ENCODE measurements around the gene MBTPS1. TPM values are rescaled to one million over a fixed set of nuclear protein-coding genes. Genes with fewer than 3 reads are reported as not detected.
A peak's percentile ranks its signal among the peaks of the same experiment; 100 is the strongest.

MBTPS1 gene
- total RNA-seq = 130 and 136 TPM in 2 replicates
- long read RNA-seq, full-length matches to known transcripts = 675 of 885 reads
- long read RNA-seq, partial matches to known transcripts = 162 of 885 reads
- long read RNA-seq, other reads (novel, unspliced or antisense) = 48 of 885 reads

- H3K36me3 Mint-ChIP-seq (ENCODE audit: unreplicated experiment) = peaks cover 3% of the 10 kb centered on the region
- H3K4me3 Mint-ChIP-seq (ENCODE audit: unreplicated experiment) = peak within 1 kb of the TSS; percentile 90
- peak within 1 kb of the TSS; percentile 95 for H3K27ac Mint-ChIP-seq (ENCODE audit: unreplicated experiment)
- TF ChIP-seq, protein P1, sequence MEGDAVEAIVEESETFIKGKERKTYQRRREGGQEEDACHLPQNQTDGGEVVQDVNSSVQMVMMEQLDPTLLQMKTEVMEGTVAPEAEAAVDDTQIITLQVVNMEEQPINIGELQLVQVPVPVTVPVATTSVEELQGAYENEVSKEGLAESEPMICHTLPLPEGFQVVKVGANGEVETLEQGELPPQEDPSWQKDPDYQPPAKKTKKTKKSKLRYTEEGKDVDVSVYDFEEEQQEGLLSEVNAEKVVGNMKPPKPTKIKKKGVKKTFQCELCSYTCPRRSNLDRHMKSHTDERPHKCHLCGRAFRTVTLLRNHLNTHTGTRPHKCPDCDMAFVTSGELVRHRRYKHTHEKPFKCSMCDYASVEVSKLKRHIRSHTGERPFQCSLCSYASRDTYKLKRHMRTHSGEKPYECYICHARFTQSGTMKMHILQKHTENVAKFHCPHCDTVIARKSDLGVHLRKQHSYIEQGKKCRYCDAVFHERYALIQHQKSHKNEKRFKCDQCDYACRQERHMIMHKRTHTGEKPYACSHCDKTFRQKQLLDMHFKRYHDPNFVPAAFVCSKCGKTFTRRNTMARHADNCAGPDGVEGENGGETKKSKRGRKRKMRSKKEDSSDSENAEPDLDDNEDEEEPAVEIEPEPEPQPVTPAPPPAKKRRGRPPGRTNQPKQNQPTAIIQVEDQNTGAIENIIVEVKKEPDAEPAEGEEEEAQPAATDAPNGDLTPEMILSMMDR (IDR thresholded peaks at IDR 0.05) = no peak
- H3K27me3 Mint-ChIP-seq (ENCODE audit: unreplicated experiment) = no peaks in the 10 kb centered on the region
- H3K4me1 Mint-ChIP-seq (ENCODE audit: unreplicated experiment) = peaks cover 23% of the 10 kb centered on the region
- no peaks in the 10 kb centered on the region for H3K9me3 Mint-ChIP-seq (ENCODE audit: unreplicated experiment)
- DNase-seq (ENCODE audit: extremely low spot score, unreplicated experiment) = peak; percentile 100
Measured at GRCh38 chr16:84116720-84117493, at the start of gene MBTPS1. TSS of gene MBTPS1 (minus strand) at chr16:84116942. CDS start at chr16:84101783, 15,159 bp downstream.

GRCh38 chr16:84165746-84166145 is 49.0 kb upstream of the MBTPS1 start:
- no peaks in the 10 kb centered on the region for H3K36me3 Mint-ChIP-seq (ENCODE audit: unreplicated experiment)
- H3K9me3 Mint-ChIP-seq (ENCODE audit: unreplicated experiment) = no peaks in the 10 kb centered on the region
- DNase-seq (ENCODE audit: extremely low spot score, unreplicated experiment) = no peak
- H3K4me3 Mint-ChIP-seq (ENCODE audit: unreplicated experiment) = no peak overlapping the region
- no peak overlapping the region for H3K27ac Mint-ChIP-seq (ENCODE audit: unreplicated experiment)
- peaks cover 53% of the 10 kb centered on the region for H3K27me3 Mint-ChIP-seq (ENCODE audit: unreplicated experiment)
- no peaks in the 10 kb centered on the region for H3K4me1 Mint-ChIP-seq (ENCODE audit: unreplicated experiment)
- TF ChIP-seq, protein P1 (IDR thresholded peaks at IDR 0.05) = no peak

GRCh38 chr16:84161801-84162200 is 45.1 kb upstream of the MBTPS1 start:
- H3K4me3 Mint-ChIP-seq (ENCODE audit: unreplicated experiment) = no peak overlapping the region
- no peaks in the 10 kb centered on the region for H3K4me1 Mint-ChIP-seq (ENCODE audit: unreplicated experiment)
- no peaks in the 10 kb centered on the region for H3K9me3 Mint-ChIP-seq (ENCODE audit: unreplicated experiment)
- peaks cover 66% of the 10 kb centered on the region for H3K27me3 Mint-ChIP-seq (ENCODE audit: unreplicated experiment)
- no peaks in the 10 kb centered on the region for H3K36me3 Mint-ChIP-seq (ENCODE audit: unreplicated experiment)
- H3K27ac Mint-ChIP-seq (ENCODE audit: unreplicated experiment) = no peak overlapping the region
- no peak for DNase-seq (ENCODE audit: extremely low spot score, unreplicated experiment)
- TF ChIP-seq, protein P1 (IDR thresholded peaks at IDR 0.05) = no peak

GRCh38 chr16:84161037-84161436 is 44.3 kb upstream of the MBTPS1 start:
- TF ChIP-seq, protein P1 (IDR thresholded peaks at IDR 0.05) = no peak
- Mint-ChIP-seq H3K9me3 (ENCODE audit: unreplicated experiment) (no peaks in the 10 kb centered on the region), H3K4me1 (ENCODE audit: unreplicated experiment) (no peaks in the 10 kb centered on the region), H3K27me3 (ENCODE audit: unreplicated experiment) (peaks cover 66% of the 10 kb centered on the region), H3K4me3 (ENCODE audit: unreplicated experiment) (no peak overlapping the region), H3K36me3 (ENCODE audit: unreplicated experiment) (no peaks in the 10 kb centered on the region), H3K27ac (ENCODE audit: unreplicated experiment) (no peak overlapping the region)
- no peak for DNase-seq (ENCODE audit: extremely low spot score, unreplicated experiment)

DNA sequence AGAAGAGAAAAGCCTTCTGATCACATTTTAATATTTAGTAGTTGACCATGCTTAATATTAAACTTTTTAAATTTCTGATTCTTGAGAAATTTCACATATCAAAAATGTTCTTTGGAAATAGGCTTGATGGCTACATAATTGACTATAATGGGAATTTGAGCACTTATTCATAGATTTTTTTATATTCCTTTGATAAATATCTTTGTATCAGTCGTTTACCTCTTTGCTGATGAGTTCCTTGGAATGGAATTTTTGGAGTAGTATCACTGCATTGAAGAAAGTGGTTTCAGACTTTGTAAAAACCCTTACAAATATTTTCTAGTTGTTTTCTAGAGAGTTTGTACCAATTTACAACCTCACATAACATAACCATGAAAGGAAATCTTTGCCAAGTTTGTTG is 43.1 kb upstream of the MBTPS1 start:
- H3K4me3 Mint-ChIP-seq (ENCODE audit: unreplicated experiment) = no peak overlapping the region
- no peaks in the 10 kb centered on the region for H3K4me1 Mint-ChIP-seq (ENCODE audit: unreplicated experiment)
- H3K36me3 Mint-ChIP-seq (ENCODE audit: unreplicated experiment) = no peaks in the 10 kb centered on the region

More for the DNA sequence above, 43.1 kb upstream of the MBTPS1 start:
- Mint-ChIP-seq H3K27ac (ENCODE audit: unreplicated experiment) (no peak overlapping the region), H3K9me3 (ENCODE audit: unreplicated experiment) (no peaks in the 10 kb centered on the region), H3K27me3 (ENCODE audit: unreplicated experiment) (peaks cover 57% of the 10 kb centered on the region)
- TF ChIP-seq, protein P1 (IDR thresholded peaks at IDR 0.05) = no peak
- no peak for DNase-seq (ENCODE audit: extremely low spot score, unreplicated experiment)
